Activated naive CD8-positive, alpha-beta T cell treated with anti-CD3 and anti-CD28 coated beads, Interleukin-2, amount 10 ng/mL, durations not matched to agents 7 days and 5 days (primary cell): ENCODE results near the gene CRYGD. TPM values are rescaled to one million over a fixed set of nuclear protein-coding genes. Genes with fewer than 3 reads are reported as not detected.
A peak's percentile ranks its signal among the peaks of the same experiment; 100 is the strongest.
"Not testable (repeated sequence)": the region's sequence is repeated elsewhere in the genome, so short reads cannot be mapped to it uniquely, and the experiment has no call there.

Experiments used
- ATAC-seq: fragments of 150-1000 bp; cut with Tn5 transposase; one replicate; pipeline ENCODE4 v1.10.0; 2021; ENCODE audit warnings: low read depth, moderate library complexity
- POLR2A ChIA-PET: fragments of 350-600 bp; sonication (Branson Sonifier 250); formaldehyde crosslinking; loops from one replicate; lab custom pipeline; 2021; ENCODE audit warnings: antibody characterized with exemption; lab: Charles Lee
- DNase-seq: peaks from one replicate; pipeline ENCODE4 v3.0.0; 2021
- H3K27ac Mint-ChIP-seq: one replicate; pipeline ENCODE4 v1.8.0; 2022; ENCODE audit warnings: mild to moderate bottlenecking, mixed read lengths
- H3K27me3 Mint-ChIP-seq: one replicate; pipeline ENCODE4 v1.8.0; 2022; ENCODE audit warnings: mild to moderate bottlenecking, moderate library complexity, mixed read lengths
- H3K36me3 Mint-ChIP-seq: one replicate; pipeline ENCODE4 v1.8.0; 2021; ENCODE audit warnings: mild to moderate bottlenecking, mixed read lengths
- H3K4me1 Mint-ChIP-seq: one replicate; pipeline ENCODE4 v1.8.0; 2021; ENCODE audit warnings: mixed read lengths
- H3K4me3 Mint-ChIP-seq: one replicate; pipeline ENCODE4 v1.8.0; 2022; ENCODE audit warnings: mild to moderate bottlenecking, moderate library complexity, mixed read lengths
- H3K9me3 Mint-ChIP-seq: one replicate; pipeline ENCODE4 v1.8.0; 2021; ENCODE audit warnings: mixed read lengths
- total RNA-seq, 2 experiments: library from RNA; stranded (reverse); gene quantifications; one replicate each; pipeline ENCODE4 v1.2.3, GENCODE V29; 2021

The CRYGD gene
- total RNA-seq, 2 experiments from 2014 or later = not detected

GRCh38 chr2:208142240-208142924 lies 18.1 kb upstream of the CRYGD start:
- Mint-ChIP-seq H3K27me3 (no peaks in the 10 kb centered on the region), H3K27ac (no peak overlapping the region), H3K36me3 (peaks cover 4% of the 10 kb centered on the region), H3K9me3 (peaks cover 3% of the 10 kb centered on the region), H3K4me1 (no peaks in the 10 kb centered on the region), H3K4me3 (no peak overlapping the region)
- ATAC-seq (no peak), DNase-seq (no peak)
- POLR2A ChIA-PET = no interaction called here

- Mint-ChIP-seq H3K4me1 (peaks cover 11% of the 10 kb centered on the region), H3K9me3 (peaks cover 3% of the 10 kb centered on the region), H3K4me3 (no peak overlapping the region), H3K36me3 (peaks cover 5% of the 10 kb centered on the region), H3K27ac (no peak overlapping the region), H3K27me3 (no peaks in the 10 kb centered on the region)
- POLR2A ChIA-PET = no interaction called here
- DNase-seq (no peak), ATAC-seq (no peak)
Measured at GRCh38 chr2:208139447-208139846, 15.1 kb upstream of the CRYGD start.

- DNase-seq, H3K36me3 Mint-ChIP-seq, POLR2A ChIA-PET, ATAC-seq, H3K4me3 Mint-ChIP-seq, H3K27me3 Mint-ChIP-seq, H3K9me3 Mint-ChIP-seq, H3K27ac Mint-ChIP-seq: not testable (repeated sequence)
- peaks cover 11% of the 10 kb centered on the region for H3K4me1 Mint-ChIP-seq
Measured at GRCh38 chr2:208138334-208138733, 14.0 kb upstream of the CRYGD start.

GRCh38 chr2:208136716-208137094 lies 12.4 kb upstream of the CRYGD start:
- Mint-ChIP-seq H3K27me3 (peaks cover 12% of the 10 kb centered on the region), H3K4me1 (peaks cover 11% of the 10 kb centered on the region), H3K4me3 (no peak overlapping the region), H3K27ac (peak overlapping the region; percentile 31), H3K36me3 (peaks cover 5% of the 10 kb centered on the region), H3K9me3 (peaks cover 3% of the 10 kb centered on the region)
- DNase-seq (no peak), ATAC-seq (no peak)
- POLR2A ChIA-PET = no interaction called here

GRCh38 chr2:208135794-208136715 lies 11.7 kb upstream of the CRYGD start:
- Mint-ChIP-seq H3K4me1 (peaks cover 11% of the 10 kb centered on the region), H3K9me3 (peaks cover 3% of the 10 kb centered on the region), H3K27ac (peak overlapping the region; percentile 31), H3K27me3 (peaks cover 12% of the 10 kb centered on the region), H3K36me3 (peaks cover 5% of the 10 kb centered on the region), H3K4me3 (no peak overlapping the region)
- DNase-seq (no peak), ATAC-seq (no peak)
- POLR2A ChIA-PET = no interaction called here

- peak; percentile 96 for ATAC-seq
- peaks cover 3% of the 10 kb centered on the region for H3K9me3 Mint-ChIP-seq
- H3K27ac Mint-ChIP-seq = peak overlapping the region; percentile 73
- no peak for DNase-seq
- peaks cover 11% of the 10 kb centered on the region for H3K4me1 Mint-ChIP-seq
- POLR2A ChIA-PET = no interaction called here
- peak overlapping the region; percentile 64 for H3K4me3 Mint-ChIP-seq
- peaks cover 5% of the 10 kb centered on the region for H3K36me3 Mint-ChIP-seq
- peaks cover 12% of the 10 kb centered on the region for H3K27me3 Mint-ChIP-seq
Measured at GRCh38 chr2:208134928-208135586, 10.7 kb upstream of the CRYGD start.

- POLR2A ChIA-PET = no interaction called here
- H3K36me3 Mint-ChIP-seq = no peaks in the 10 kb centered on the region
- H3K4me1 Mint-ChIP-seq = peaks cover 10% of the 10 kb centered on the region
- ATAC-seq = no peak
- no peak overlapping the region for H3K4me3 Mint-ChIP-seq
- DNase-seq = no peak
- H3K9me3 Mint-ChIP-seq = peaks cover 2% of the 10 kb centered on the region
- H3K27ac Mint-ChIP-seq = no peak overlapping the region
- H3K27me3 Mint-ChIP-seq = peaks cover 33% of the 10 kb centered on the region
Measured at GRCh38 chr2:208130712-208131110, 6.4 kb upstream of the CRYGD start.

GRCh38 chr2:208129744-208130711 lies 5.7 kb upstream of the CRYGD start, which contains the start of gene CRYGC:
CRYGC (minus strand) TSS chr2:208129828; CDS start chr2:208129792, 36 bp downstream.
- H3K4me3 Mint-ChIP-seq = no peak within 1 kb of the TSS
- DNase-seq = no peak
- ATAC-seq = no peak
- H3K36me3 Mint-ChIP-seq = peaks cover 2% of the 10 kb centered on the region
- H3K27ac Mint-ChIP-seq = no peak within 1 kb of the TSS
- POLR2A ChIA-PET = no interaction called here
- H3K4me1 Mint-ChIP-seq = peaks cover 7% of the 10 kb centered on the region
- H3K27me3 Mint-ChIP-seq = peaks cover 40% of the 10 kb centered on the region
- H3K9me3 Mint-ChIP-seq = peaks cover 2% of the 10 kb centered on the region

GRCh38 chr2:208128136-208128535 lies 3.8 kb upstream of the CRYGD start:
- Mint-ChIP-seq H3K4me1 (peaks cover 11% of the 10 kb centered on the region), H3K27ac (no peak overlapping the region), H3K36me3 (peaks cover 2% of the 10 kb centered on the region), H3K4me3 (no peak overlapping the region), H3K9me3 (peaks cover 2% of the 10 kb centered on the region), H3K27me3 (peaks cover 53% of the 10 kb centered on the region)
- POLR2A ChIA-PET = no interaction called here
- ATAC-seq = no peak
- DNase-seq = no peak

GRCh38 chr2:208127090-208127489 lies 2.8 kb upstream of the CRYGD start:
- Mint-ChIP-seq H3K4me3 (no peak overlapping the region), H3K27me3 (peaks cover 42% of the 10 kb centered on the region), H3K4me1 (peaks cover 11% of the 10 kb centered on the region), H3K9me3 (peaks cover 2% of the 10 kb centered on the region), H3K36me3 (peaks cover 2% of the 10 kb centered on the region), H3K27ac (no peak overlapping the region)
- POLR2A ChIA-PET = no interaction called here
- ATAC-seq (no peak), DNase-seq (no peak)

GRCh38 chr2:208125251-208125650 lies 927 bp upstream of the CRYGD start:
- peaks cover 11% of the 10 kb centered on the region for H3K4me1 Mint-ChIP-seq
- H3K27me3 Mint-ChIP-seq = peaks cover 48% of the 10 kb centered on the region
- POLR2A ChIA-PET = interaction anchor here (0.8 kb wide), 1 partner anchor 194 kb away, joined by 3 read pairs; no protein-coding TSS in a partner anchor
- H3K36me3 Mint-ChIP-seq = peaks cover 2% of the 10 kb centered on the region
- no peak for ATAC-seq
- DNase-seq = no peak
- H3K4me3 Mint-ChIP-seq = peak overlapping the region; percentile 19
- H3K9me3 Mint-ChIP-seq = peaks cover 2% of the 10 kb centered on the region
- no peak overlapping the region for H3K27ac Mint-ChIP-seq

GRCh38 chr2:208122248-208122647 lies 2.1 kb downstream of the CRYGD start:
- Mint-ChIP-seq H3K27me3 (peaks cover 37% of the 10 kb centered on the region), H3K36me3 (peaks cover 2% of the 10 kb centered on the region), H3K9me3 (peaks cover 2% of the 10 kb centered on the region), H3K4me1 (peaks cover 13% of the 10 kb centered on the region), H3K27ac (no peak overlapping the region), H3K4me3 (no peak overlapping the region)
- no peak for ATAC-seq
- POLR2A ChIA-PET = no interaction called here
- DNase-seq = no peak
